Panc1 (cell line): ENCODE results near the gene PRPF38B. TPM values are rescaled to one million over a fixed set of nuclear protein-coding genes. Genes with fewer than 3 reads are reported as not detected.

Experiments used
- ATAC-seq: fragments of 200-7000 bp; cut with Tn5 transposase; 2 replicates; pipeline ENCODE4 v1.9.1; 2020; ENCODE audit warnings: mild to moderate bottlenecking, moderate library complexity
- BruUV-seq: library from RNA; stranded (reverse); fragments of 400-500 nt; replicated peaks from 2 replicates; lab custom pipeline; 2021; lab: Mats Ljungman, UMichigan
- CTCF ChIA-PET: fragments of 300-600 bp; sonication (Branson Sonifier 250); formaldehyde crosslinking; loops from one replicate; lab custom pipeline; 2022; ENCODE audit warnings: antibody characterized with exemption; lab: Charles Lee
- POLR2A ChIA-PET: fragments of 300-600 bp; sonication (Branson Sonifier 250); formaldehyde crosslinking; loops from one replicate; lab custom pipeline; 2022; ENCODE audit warnings: antibody characterized with exemption; lab: Charles Lee
- DNase-seq: peaks from one replicate; pipeline ENCODE4 v3.0.0-alpha.2; 2010; ENCODE audit warnings: low read depth, low spot score
- H3K27ac ChIP-seq: 2 replicates; pipeline ENCODE4 v1.5.1; 2011; ENCODE audit warnings: mild to moderate bottlenecking, low read length, inconsistent platforms
- H3K27me3 ChIP-seq: fragments of 200-500 bp; sonication (Bioruptor generic); 2 replicates; pipeline ENCODE4 v1.6.0; 2014; ENCODE audit warnings: low read length, inconsistent platforms; ENCODE audit not compliant: control insufficient read depth, insufficient read depth
- H3K36me3 ChIP-seq: fragments of 200-500 bp; sonication (Bioruptor generic); 2 replicates; pipeline ENCODE4 v1.5.1; 2014; ENCODE audit warnings: inconsistent platforms, mild to moderate bottlenecking, low read length, moderate library complexity; ENCODE audit not compliant: control insufficient read depth, insufficient read depth
- H3K4me1 ChIP-seq: 2 replicates; pipeline ENCODE4 v1.5.1; 2011; ENCODE audit warnings: inconsistent platforms, mild to moderate bottlenecking, low read length, moderate library complexity; ENCODE audit not compliant: control insufficient read depth, insufficient read depth
- H3K4me3 ChIP-seq, 2 experiments: 2 replicates each; pipeline ENCODE4 v1.5.1; 2011 to 2012; ENCODE audit warnings: low read depth in 2 of 2, low read length in 2 of 2, mild to moderate bottlenecking in 2 of 2, inconsistent platforms in 1 of 2, moderate library complexity in 1 of 2
- H3K9me3 ChIP-seq: fragments of 200-500 bp; sonication (Bioruptor generic); 2 replicates; pipeline ENCODE4 v1.5.1; 2014; ENCODE audit warnings: low read depth, mild to moderate bottlenecking, inconsistent platforms, low read length, moderate library complexity; ENCODE audit not compliant: control insufficient read depth, insufficient read depth
- POLR2AphosphoS5 ChIP-seq: IDR thresholded peaks from 2 replicates; pipeline ENCODE4 v1.6.1; 2012; ENCODE audit warnings: mild to moderate bottlenecking, low read depth, low read length, moderate library complexity
- REST ChIP-seq, 2 experiments: IDR thresholded peaks; 2 replicates each; pipeline ENCODE4 v1.6.1; 2011 to 2012; ENCODE audit warnings: low read depth in 2 of 2, control low read depth in 1 of 2, low read length in 1 of 2, mild to moderate bottlenecking in 1 of 2, moderate library complexity in 1 of 2; ENCODE audit not compliant: insufficient read depth in 1 of 2
- SIN3A ChIP-seq: IDR thresholded peaks from 2 replicates; pipeline ENCODE4 v1.6.1; 2012; ENCODE audit warnings: low read depth, mild to moderate bottlenecking, low read length, moderate library complexity, borderline replicate concordance; ENCODE audit not compliant: insufficient read depth
- TCF7L2 ChIP-seq: IDR thresholded peaks from 2 replicates; pipeline ENCODE4 v1.6.1; 2011; ENCODE audit warnings: mild to moderate bottlenecking, low read depth, low read length, inconsistent platforms
- in situ Hi-C: cut with HindIII; loops from 2 replicates; pipeline ENCODE4 v1.10.0; 2016; ENCODE audit warnings: low sequenced_read_pairs, low pct_unique_long_range_greater_than_20kb
- intact Hi-C: fragments of 100-400 bp; cut with micrococcal nuclease; formaldehyde crosslinking; loops from one replicate; pipeline ENCODE4 v1.10.0; 2022; ENCODE audit not compliant: unreplicated experiment
- total RNA-seq: library from RNA; stranded (reverse); gene quantifications from one replicate; pipeline ENCODE4 v1.2.1, GENCODE V29; 2021; ENCODE audit not compliant: unreplicated experiment
- TF ChIP-seq, protein P1 (sequence below): fragments of 450-650 bp; IDR thresholded peaks from 2 replicates; pipeline ENCODE4 v1.5.1; 2017; ENCODE audit warnings: mild to moderate bottlenecking

The PRPF38B gene
- total RNA-seq, 1 experiment from 2014 or later, result 31.7 TPM

GRCh38 chr1:108749081-108749480, 57.0 kb downstream of the PRPF38B start:
- Histone ChIP-seq H3K27ac (no peak overlapping the region), H3K4me1 (peaks cover 5% of the 10 kb centered on the region; the same call in 1 of the 2 replicates), H3K36me3 (peaks cover 14% of the 10 kb centered on the region; the same call in 1 of the 2 replicates), H3K9me3 (no peaks in the 10 kb centered on the region), H3K27me3 (no peaks in the 10 kb centered on the region), H3K4me3 (no peak overlapping the region)
- intact Hi-C loops (no loop called here), in situ Hi-C loops (no loop called here)
- BruUV-seq, result no TSS peak
- TF ChIP-seq SIN3A (no peak), POLR2AphosphoS5 (no peak), TCF7L2 (no peak), REST (IDR thresholded peaks at IDR 0.05; ENCODE audit: insufficient read depth in 1 of 2, low read depth in 2 of 2, low read length in 1 of 2) (no peak)
- TF ChIP-seq, protein P1, sequence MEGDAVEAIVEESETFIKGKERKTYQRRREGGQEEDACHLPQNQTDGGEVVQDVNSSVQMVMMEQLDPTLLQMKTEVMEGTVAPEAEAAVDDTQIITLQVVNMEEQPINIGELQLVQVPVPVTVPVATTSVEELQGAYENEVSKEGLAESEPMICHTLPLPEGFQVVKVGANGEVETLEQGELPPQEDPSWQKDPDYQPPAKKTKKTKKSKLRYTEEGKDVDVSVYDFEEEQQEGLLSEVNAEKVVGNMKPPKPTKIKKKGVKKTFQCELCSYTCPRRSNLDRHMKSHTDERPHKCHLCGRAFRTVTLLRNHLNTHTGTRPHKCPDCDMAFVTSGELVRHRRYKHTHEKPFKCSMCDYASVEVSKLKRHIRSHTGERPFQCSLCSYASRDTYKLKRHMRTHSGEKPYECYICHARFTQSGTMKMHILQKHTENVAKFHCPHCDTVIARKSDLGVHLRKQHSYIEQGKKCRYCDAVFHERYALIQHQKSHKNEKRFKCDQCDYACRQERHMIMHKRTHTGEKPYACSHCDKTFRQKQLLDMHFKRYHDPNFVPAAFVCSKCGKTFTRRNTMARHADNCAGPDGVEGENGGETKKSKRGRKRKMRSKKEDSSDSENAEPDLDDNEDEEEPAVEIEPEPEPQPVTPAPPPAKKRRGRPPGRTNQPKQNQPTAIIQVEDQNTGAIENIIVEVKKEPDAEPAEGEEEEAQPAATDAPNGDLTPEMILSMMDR, result no peak
- ChIA-PET POLR2A (no interaction called here), CTCF (no interaction called here)
- DNase-seq (no peak), ATAC-seq (no peak)

GRCh38 chr1:108750476-108751181, 58.5 kb downstream of the PRPF38B start:
- no TSS peak for BruUV-seq
- in situ Hi-C loops, result no loop called here
- H3K9me3 ChIP-seq, result no peaks in the 10 kb centered on the region
- ChIA-PET CTCF (no interaction called here), POLR2A (no interaction called here)
- TF ChIP-seq REST (IDR thresholded peaks at IDR 0.05; ENCODE audit: insufficient read depth in 1 of 2, low read depth in 2 of 2, low read length in 1 of 2), result no peak
- no peak for TF ChIP-seq SIN3A
- TF ChIP-seq POLR2AphosphoS5, result no peak
- TF ChIP-seq, protein P1, result no peak
- TF ChIP-seq TCF7L2, result no peak
- intact Hi-C loops, result no loop called here
- DNase-seq (no peak), ATAC-seq (no peak)
- H3K4me3 ChIP-seq, result no peak overlapping the region
- no peak overlapping the region for H3K27ac ChIP-seq
- H3K4me1 ChIP-seq, result peaks cover 5% of the 10 kb centered on the region; the same call in 1 of the 2 replicates
- no peaks in the 10 kb centered on the region for H3K27me3 ChIP-seq
- H3K36me3 ChIP-seq, result peaks cover 14% of the 10 kb centered on the region
